Kasumi-1 (cell line): ENCODE data around the gene DNAJC16.

Source experiments
- DNase-seq, 2 experiments: peaks; one replicate each; lab custom pipeline; 2025; lab: John Stamatoyannopoulos, UW

Gene DNAJC16

GRCh38 chr1:15620902-15621682, 94.4 kb downstream of the DNAJC16 start:
- DNase-seq = no peak

GRCh38 chr1:15621975-15622374, 95.3 kb downstream of the DNAJC16 start:
- DNase-seq = no peak

GRCh38 chr1:15622712-15623373, 96.2 kb downstream of the DNAJC16 start:
- DNase-seq = no peak

GRCh38 chr1:15623435-15623834, 96.8 kb downstream of the DNAJC16 start:
- no peak for DNase-seq

- no peak for DNase-seq
Measured at GRCh38 chr1:15624133-15624714, 97.6 kb downstream of the DNAJC16 start.

GRCh38 chr1:15625056-15625917, 98.6 kb downstream of the DNAJC16 start:
- no peak for DNase-seq
